Bronchial epithelial cell (primary cell): ENCODE results near the gene MORC2. TPM values are rescaled to one million over a fixed set of nuclear protein-coding genes. Genes with fewer than 3 reads are reported as not detected.

ENCODE experiments used
- DNase-seq: peaks from one replicate; pipeline ENCODE4 v3.0.0-alpha.2; 2010; ENCODE audit warnings: low read depth
- FAIRE-seq: peaks from 2 replicates; lab custom pipeline; 2011; peaks lifted over from hg19 to GRCh38; lab: Jason Lieb, UNC
- H3K27me3 ChIP-seq: 2 replicates; pipeline ENCODE4 v1.5.1; 2011; ENCODE audit warnings: low read length; ENCODE audit not compliant: control insufficient read depth, insufficient read depth
- H3K36me3 ChIP-seq: 2 replicates; pipeline ENCODE4 v1.5.1; 2011; ENCODE audit warnings: low read length; ENCODE audit not compliant: control insufficient read depth, insufficient read depth
- H3K4me3 ChIP-seq: 2 replicates; pipeline ENCODE4 v1.5.1; 2011; ENCODE audit warnings: mild to moderate bottlenecking, low read depth, low read length, control low read depth
- CTCF ChIP-seq: IDR thresholded peaks from 2 replicates; pipeline ENCODE4 v1.5.1; 2011; ENCODE audit warnings: mild to moderate bottlenecking, moderate library complexity, low read length, control low read depth, inconsistent platforms; ENCODE audit not compliant: insufficient read depth, severe bottlenecking
- total RNA-seq: library from RNA; depleted of rRNA; stranded (reverse); fragments of >200 nt; gene quantifications from 2 replicates; pipeline ENCODE4 v1.2.1, GENCODE V29; 2014

The MORC2 gene
- total RNA-seq, 1 donor from 2014 or later = 12.6 TPM

DNA sequence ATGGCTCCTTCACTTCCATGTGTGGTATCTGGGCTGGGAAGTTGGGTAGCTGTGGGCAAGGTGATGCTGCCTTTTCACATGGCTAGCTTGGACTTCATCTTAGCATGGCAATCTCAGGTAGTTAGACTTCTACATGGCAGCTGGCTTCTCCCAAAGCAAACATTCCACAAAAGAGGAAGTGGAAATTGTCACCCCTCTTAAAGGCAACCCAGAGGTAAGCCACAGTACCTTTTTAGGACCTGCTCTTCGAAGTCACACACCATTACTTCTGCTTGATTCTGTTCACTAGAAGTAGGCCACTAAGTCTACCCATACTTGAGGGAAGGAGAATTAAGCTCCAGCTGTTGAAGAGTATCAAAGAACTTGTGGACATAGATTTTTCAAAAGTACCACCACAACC, 26.4 kb upstream of the MORC2 start:
- no peaks in the 10 kb centered on the region for H3K36me3 ChIP-seq
- TF ChIP-seq CTCF = no peak
- DNase-seq = no peak
- peak; percentile 23 for FAIRE-seq
- no peaks in the 10 kb centered on the region for H3K27me3 ChIP-seq
- H3K4me3 ChIP-seq = no peak overlapping the region

GRCh38 chr22:30992565-30992964, 24.0 kb upstream of the MORC2 start:
- FAIRE-seq (no peak), DNase-seq (no peak)
- no peak for TF ChIP-seq CTCF
- no peaks in the 10 kb centered on the region for H3K27me3 ChIP-seq
- no peak overlapping the region for H3K4me3 ChIP-seq
- H3K36me3 ChIP-seq = no peaks in the 10 kb centered on the region

GRCh38 chr22:30990690-30991089, 22.1 kb upstream of the MORC2 start:
- no peak for TF ChIP-seq CTCF
- H3K36me3 ChIP-seq = no peaks in the 10 kb centered on the region
- no peaks in the 10 kb centered on the region for H3K27me3 ChIP-seq
- FAIRE-seq = no peak
- H3K4me3 ChIP-seq = no peak overlapping the region
- DNase-seq = no peak

DNA sequence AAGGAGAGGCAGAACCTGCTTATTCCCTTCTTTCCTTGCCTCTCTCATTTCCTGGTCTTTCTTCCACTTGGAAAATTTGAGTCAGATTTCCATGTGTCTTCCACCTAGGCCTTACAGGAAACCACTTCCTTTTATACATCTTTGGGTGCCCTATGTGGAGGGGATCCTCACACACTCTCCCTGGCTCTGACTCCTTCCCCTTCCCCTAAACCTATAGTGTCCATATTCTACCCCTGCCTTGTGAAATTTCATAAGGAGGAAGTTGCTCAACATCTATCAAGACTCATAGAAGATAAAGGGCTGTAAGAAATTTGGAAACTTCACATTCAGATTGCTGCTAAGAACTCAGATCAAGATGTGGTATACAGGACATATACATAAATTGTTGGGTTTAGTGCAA, 20.9 kb upstream of the MORC2 start:
- FAIRE-seq (peak; percentile 23), DNase-seq (no peak)
- no peaks in the 10 kb centered on the region for H3K27me3 ChIP-seq
- H3K36me3 ChIP-seq = no peaks in the 10 kb centered on the region
- no peak overlapping the region for H3K4me3 ChIP-seq
- no peak for TF ChIP-seq CTCF

DNA sequence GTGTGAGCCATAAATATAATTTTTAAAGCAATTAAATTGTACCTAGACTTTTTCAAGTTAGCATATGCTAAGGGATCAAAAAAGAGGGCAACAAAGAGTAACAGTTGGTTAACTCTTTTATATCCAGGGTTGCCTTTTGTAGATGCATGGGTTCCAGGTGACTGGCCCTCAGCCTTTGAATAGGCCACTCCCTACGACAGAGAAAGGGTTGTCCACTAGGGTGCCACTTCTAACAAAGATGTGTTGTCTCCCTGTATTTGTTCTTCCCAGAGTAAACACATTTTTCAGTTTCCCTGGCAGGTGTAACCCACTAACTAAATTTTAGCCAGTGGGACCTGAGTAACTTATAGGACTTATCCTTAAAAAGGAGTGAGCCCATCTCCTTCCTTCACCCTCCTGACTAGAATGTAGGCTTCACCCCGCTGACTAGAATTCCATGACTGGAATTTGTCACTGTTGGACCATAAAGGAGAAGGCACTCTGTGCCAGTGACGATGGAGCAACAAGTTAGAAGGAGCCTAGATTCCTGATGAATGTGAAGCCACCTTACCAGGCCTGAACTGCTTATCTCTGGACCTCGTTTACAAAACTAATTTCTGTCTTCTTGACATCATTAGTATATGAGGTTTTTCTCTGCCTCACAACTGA, 17.1 kb upstream of the MORC2 start:
- no peak for TF ChIP-seq CTCF
- H3K4me3 ChIP-seq = no peak overlapping the region
- DNase-seq = no peak

DNA sequence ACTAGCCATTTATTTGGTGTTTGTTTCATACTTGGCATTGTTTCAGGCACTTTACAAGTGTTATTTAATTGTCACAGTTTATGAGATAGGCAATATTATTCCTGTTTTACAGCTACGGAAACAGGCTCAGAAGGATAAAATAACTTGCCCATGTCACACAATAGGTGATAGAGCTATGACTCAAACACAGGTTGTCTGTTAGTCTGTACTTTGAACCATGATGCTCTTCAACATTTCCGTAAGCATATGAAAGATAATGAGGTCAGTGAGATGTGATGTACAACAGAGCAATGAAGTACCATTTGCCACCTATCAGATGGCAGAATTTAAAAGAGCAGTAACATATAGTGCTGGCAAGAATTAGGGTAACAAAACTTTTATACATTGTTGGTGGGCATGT, 15.7 kb upstream of the MORC2 start:
- no peak for DNase-seq
- TF ChIP-seq CTCF = no peak
- H3K27me3 ChIP-seq = no peaks in the 10 kb centered on the region
- no peak overlapping the region for H3K4me3 ChIP-seq
- H3K36me3 ChIP-seq = no peaks in the 10 kb centered on the region
- FAIRE-seq = no peak

More for the DNA sequence above, 17.1 kb upstream of the MORC2 start:
- FAIRE-seq = no peak
- Histone ChIP-seq H3K36me3 (no peaks in the 10 kb centered on the region), H3K27me3 (no peaks in the 10 kb centered on the region)
